ENCODE measurements around the gene HIF1AN. TPM values are rescaled to one million over a fixed set of nuclear protein-coding genes. Genes with fewer than 3 reads are reported as not detected.

The HIF1AN gene
- total and polyA plus RNA-seq, 2 experiments from 2014 or later: 13.7 to 36.0 TPM

- 82% methylated on average over 9 of the region's 9 CpGs for WGBS (ENCODE audit: low lambda C conversion rate, missing lambda C conversion rate)
Observed at GRCh38 chr10:100565206-100565985, 29.7 kb downstream of the HIF1AN start.

GRCh38 chr10:100566561-100566960 is 30.8 kb downstream of the HIF1AN start:
- no peaks in the 10 kb centered on the region for H4K20me1 ChIP-seq (ENCODE audit: insufficient read depth, poor library complexity, severe bottlenecking)
- H3K27me3 ChIP-seq: peaks cover 82% of the 10 kb centered on the region
- H3K4me1 ChIP-seq (ENCODE audit: insufficient read depth): no peaks in the 10 kb centered on the region
- H3K9me2 ChIP-seq (replicated peaks; ENCODE audit: insufficient read depth): no peaks in the 10 kb centered on the region
- no peak overlapping the region for H2AFZ ChIP-seq
- H3K79me2 ChIP-seq: no peaks in the 10 kb centered on the region
- H3K4me3 ChIP-seq: no peak overlapping the region
- TF ChIP-seq EZH2 (IDR thresholded peaks at IDR 0.05; ENCODE audit: borderline replicate concordance): no peak
- TF ChIP-seq EZH2phosphoT487 (IDR thresholded peaks at IDR 0.05; ENCODE audit: low read depth, severe bottlenecking, unreplicated experiment): no peak
- no peak for TF ChIP-seq CTCF (IDR thresholded peaks at IDR 0.05; ENCODE audit: poor library complexity)
- DNase-seq (ENCODE audit: low spot score): no peak
- no peak overlapping the region for H3K27ac ChIP-seq
- H3K4me2 ChIP-seq: no peak overlapping the region
- H3K9me3 ChIP-seq (ENCODE audit: low read depth): no peaks in the 10 kb centered on the region
- no peaks in the 10 kb centered on the region for H3K36me3 ChIP-seq (replicated peaks; ENCODE audit: insufficient read depth, low read depth)
- 68% methylated on average over 3 of the region's 3 CpGs for WGBS (ENCODE audit: low lambda C conversion rate, missing lambda C conversion rate)

More at GRCh38 chr10:100565206-100565985, 29.7 kb downstream of the HIF1AN start:
- no peak overlapping the region for H3K27ac ChIP-seq
- no peaks in the 10 kb centered on the region for H3K9me3 ChIP-seq (ENCODE audit: low read depth)
- no peaks in the 10 kb centered on the region for H3K9me2 ChIP-seq (replicated peaks; ENCODE audit: insufficient read depth)
- H3K4me2 ChIP-seq: no peak overlapping the region
- H3K27me3 ChIP-seq: peaks cover 82% of the 10 kb centered on the region
- no peak for DNase-seq (ENCODE audit: low spot score)
- H3K4me1 ChIP-seq (ENCODE audit: insufficient read depth): no peaks in the 10 kb centered on the region
- H2AFZ ChIP-seq: no peak overlapping the region
- H4K20me1 ChIP-seq (ENCODE audit: insufficient read depth, poor library complexity, severe bottlenecking): no peaks in the 10 kb centered on the region
- no peaks in the 10 kb centered on the region for H3K36me3 ChIP-seq (replicated peaks; ENCODE audit: insufficient read depth, low read depth)
- H3K79me2 ChIP-seq: no peaks in the 10 kb centered on the region
- TF ChIP-seq CTCF (IDR thresholded peaks at IDR 0.05; ENCODE audit: poor library complexity) (no peak), EZH2phosphoT487 (IDR thresholded peaks at IDR 0.05; ENCODE audit: low read depth, severe bottlenecking, unreplicated experiment) (no peak), EZH2 (IDR thresholded peaks at IDR 0.05; ENCODE audit: borderline replicate concordance) (no peak)
- no peak overlapping the region for H3K4me3 ChIP-seq

GRCh38 chr10:100567249-100567648 is 31.5 kb downstream of the HIF1AN start:
- 73% methylated on average over 11 of the region's 11 CpGs for WGBS (ENCODE audit: low lambda C conversion rate, missing lambda C conversion rate)
- H3K4me2 ChIP-seq: no peak overlapping the region

More at GRCh38 chr10:100567249-100567648, 31.5 kb downstream of the HIF1AN start:
- no peak overlapping the region for H3K4me3 ChIP-seq
- peaks cover 78% of the 10 kb centered on the region for H3K27me3 ChIP-seq
- no peak for TF ChIP-seq EZH2 (IDR thresholded peaks at IDR 0.05; ENCODE audit: borderline replicate concordance)
- no peak for TF ChIP-seq CTCF (IDR thresholded peaks at IDR 0.05; ENCODE audit: poor library complexity)
- no peak for TF ChIP-seq EZH2phosphoT487 (IDR thresholded peaks at IDR 0.05; ENCODE audit: low read depth, severe bottlenecking, unreplicated experiment)
- no peaks in the 10 kb centered on the region for H4K20me1 ChIP-seq (ENCODE audit: insufficient read depth, poor library complexity, severe bottlenecking)
- no peaks in the 10 kb centered on the region for H3K36me3 ChIP-seq (replicated peaks; ENCODE audit: insufficient read depth, low read depth)
- no peak overlapping the region for H2AFZ ChIP-seq
- no peaks in the 10 kb centered on the region for H3K79me2 ChIP-seq
- H3K9me2 ChIP-seq (replicated peaks; ENCODE audit: insufficient read depth): no peaks in the 10 kb centered on the region
- no peak overlapping the region for H3K27ac ChIP-seq
- DNase-seq (ENCODE audit: low spot score): no peak
- no peaks in the 10 kb centered on the region for H3K4me1 ChIP-seq (ENCODE audit: insufficient read depth)
- H3K9me3 ChIP-seq (ENCODE audit: low read depth): no peaks in the 10 kb centered on the region

Data from hepatocyte (in vitro differentiated cells).